Activated T-helper 1 cell treated with Interleukin-2 at 50 U/mL for 16 hours (primary cell): ENCODE results near the gene TMEM121.
"Not testable (repeated sequence)": the region's sequence is repeated elsewhere in the genome, so short reads cannot be mapped to it uniquely, and the experiment has no call there.

Source experiments
- DNase-seq: peaks from one replicate; pipeline ENCODE4 v3.0.0-alpha.2; 2020; ENCODE audit warnings: low read depth

The TMEM121 gene

GRCh38 chr14:105528586-105529318, 2.4 kb downstream of the TMEM121 start:
- DNase-seq = no peak

GRCh38 chr14:105529319-105529568, 2.9 kb downstream of the TMEM121 start:
- DNase-seq = no peak

- DNase-seq = no peak
These were observed 3.3 kb downstream of the TMEM121 start for GRCh38 chr14:105529569-105530284.

- no peak for DNase-seq
These were observed 4.1 kb downstream of the TMEM121 start for GRCh38 chr14:105530285-105531087.

GRCh38 chr14:105531088-105531893, 4.9 kb downstream of the TMEM121 start:
- no peak for DNase-seq

GRCh38 chr14:105531894-105532623, 5.7 kb downstream of the TMEM121 start:
- no peak for DNase-seq

- no peak for DNase-seq
These were observed 6.4 kb downstream of the TMEM121 start for GRCh38 chr14:105532735-105533141.

GRCh38 chr14:105533391-105533790, 7.0 kb downstream of the TMEM121 start:
- DNase-seq = no peak

GRCh38 chr14:105533811-105534498, 7.6 kb downstream of the TMEM121 start:
- no peak for DNase-seq

- DNase-seq = no peak
These were observed 8.2 kb downstream of the TMEM121 start for GRCh38 chr14:105534586-105534985.

- DNase-seq = no peak
These were observed 9.7 kb downstream of the TMEM121 start for GRCh38 chr14:105536051-105536450.

GRCh38 chr14:105536691-105537579, 10.6 kb downstream of the TMEM121 start:
- DNase-seq = no peak

GRCh38 chr14:105537580-105538474, 11.4 kb downstream of the TMEM121 start:
- peak; percentile 54 for DNase-seq

GRCh38 chr14:105538481-105539049, 12.2 kb downstream of the TMEM121 start:
- no peak for DNase-seq

GRCh38 chr14:105540811-105541210, 14.4 kb downstream of the TMEM121 start:
- no peak for DNase-seq

GRCh38 chr14:105541218-105541875, 15.0 kb downstream of the TMEM121 start:
- no peak for DNase-seq

GRCh38 chr14:105545676-105546075, 19.3 kb downstream of the TMEM121 start:
- DNase-seq = not testable (repeated sequence)

GRCh38 chr14:105546410-105546809, 20.0 kb downstream of the TMEM121 start:
- not testable (repeated sequence) for DNase-seq
